Fibroblast of the conjunctiva (primary cell): ENCODE data around the gene CLSTN3.

Experiments used
- DNase-seq: peaks from one replicate; pipeline ENCODE4 v3.0.0-alpha.2; 2010; ENCODE audit warnings: low read depth

The CLSTN3 gene

DNA sequence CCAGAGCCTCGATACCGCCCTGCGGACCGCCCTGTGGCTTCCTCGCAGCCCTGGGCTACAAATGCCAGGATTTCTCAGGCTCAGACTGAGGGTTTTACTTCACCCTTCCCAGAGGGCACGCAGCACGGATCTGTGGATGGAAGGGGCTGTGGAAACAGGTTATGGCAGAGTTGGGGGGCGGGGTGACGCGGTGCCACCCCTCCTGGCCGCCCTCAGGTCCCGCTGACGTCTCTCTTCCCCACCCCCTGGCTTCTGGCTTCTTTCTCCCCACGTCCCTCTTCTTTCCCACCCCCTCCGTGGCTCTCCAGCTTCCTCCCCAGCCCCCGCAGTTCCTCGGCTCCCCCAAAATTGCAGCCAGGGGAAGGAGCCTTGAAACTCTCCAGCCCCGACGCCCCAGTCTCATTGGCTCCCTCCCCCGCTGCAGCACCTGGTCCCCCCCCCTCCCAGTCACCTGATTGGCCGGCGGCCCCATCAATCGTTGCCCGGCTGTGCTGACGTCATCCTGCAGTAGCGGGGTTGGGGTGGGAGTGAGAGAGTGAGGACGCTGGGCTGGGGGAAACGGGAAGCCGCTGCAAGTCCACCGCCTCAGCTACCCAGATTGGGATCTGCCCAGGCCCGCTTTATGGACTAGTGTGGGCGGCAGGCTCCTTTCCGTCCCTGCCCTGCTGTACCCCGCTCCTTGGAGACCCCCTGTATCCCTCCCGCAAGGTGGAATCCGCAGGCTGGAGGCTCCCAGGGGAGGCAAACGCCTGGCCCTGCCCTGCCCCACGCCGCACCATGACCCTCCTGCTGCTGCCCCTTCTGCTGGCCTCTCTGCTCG lies at the start of gene CLSTN3:
Gene CLSTN3 (plus strand): TSS at position 500 of the 820 bp plus-strand sequence. CDS start 278 bp downstream, at position 778.
- DNase-seq, result peak; percentile 35

DNA sequence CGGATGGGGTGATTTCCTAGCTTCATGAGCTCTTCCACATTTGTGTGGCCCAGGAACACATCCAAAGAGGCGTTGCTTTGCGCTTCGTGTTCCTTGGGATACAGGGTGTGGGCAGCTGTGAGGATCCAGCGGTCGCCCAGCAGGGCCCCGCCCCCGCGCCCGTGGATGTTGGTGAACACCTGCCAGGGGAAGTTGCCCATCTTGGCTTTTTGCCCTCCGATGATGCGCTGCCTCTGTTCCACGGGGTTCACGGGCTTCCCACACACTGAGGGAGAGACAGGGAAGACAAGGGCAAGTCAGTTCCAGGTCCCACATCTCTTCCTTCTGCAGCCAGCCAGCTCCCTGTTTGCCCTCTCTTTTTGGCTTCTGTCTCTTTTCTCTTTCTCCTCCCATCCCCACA lies 49.1 kb upstream of the CLSTN3 start:
- DNase-seq, result no peak

DNA sequence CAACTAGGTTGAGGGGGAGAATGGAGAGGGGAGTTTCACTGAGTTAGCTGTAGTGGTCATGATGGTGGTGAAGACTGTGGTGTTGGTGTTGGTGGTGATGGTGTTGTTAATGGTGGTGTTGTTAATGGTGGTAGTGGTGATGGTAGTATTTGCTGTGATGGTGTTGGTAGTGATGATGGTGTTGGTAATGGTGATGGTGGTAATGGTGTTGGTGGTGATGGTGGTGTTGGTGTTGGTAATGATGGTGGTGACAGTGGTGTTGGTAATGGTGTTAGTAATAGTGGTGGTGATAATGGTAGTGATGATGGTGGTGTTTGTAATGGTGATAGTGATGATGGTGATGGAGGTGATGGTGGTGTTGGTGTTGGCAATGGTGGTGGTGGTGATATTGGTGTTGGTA lies 47.0 kb upstream of the CLSTN3 start:
- DNase-seq, result no peak

DNA sequence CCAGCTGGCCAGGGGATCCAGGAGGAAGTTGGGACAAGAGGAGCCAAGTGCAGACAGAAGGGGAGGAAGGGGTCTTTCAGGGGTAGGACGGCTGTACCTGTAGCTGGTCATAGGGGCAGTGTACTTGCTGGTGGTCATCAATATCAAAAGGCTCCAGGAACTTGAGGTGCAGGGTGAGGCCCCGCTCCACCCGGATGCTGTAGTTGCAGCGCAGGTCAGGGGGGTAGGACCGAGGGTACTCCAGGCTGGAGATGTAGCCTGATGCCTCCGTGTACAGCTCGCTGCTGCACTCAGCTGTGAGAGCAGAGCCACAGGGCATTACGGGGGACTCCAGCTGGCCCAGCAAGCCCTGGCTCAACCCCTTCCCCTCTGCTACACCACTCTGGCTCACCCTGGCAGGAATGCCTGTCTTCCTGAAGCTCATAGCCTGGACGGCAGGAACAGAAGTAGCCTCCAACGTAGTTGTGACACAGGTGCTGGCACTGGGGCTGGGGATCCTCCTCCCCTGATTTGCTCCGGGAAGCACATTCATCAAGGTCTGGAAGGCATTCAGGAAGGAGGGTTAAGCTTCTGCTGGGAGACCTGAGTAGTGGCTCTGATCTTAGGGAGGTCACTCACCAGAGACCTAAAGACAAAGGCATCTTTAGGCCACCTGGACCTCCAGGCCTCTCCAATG lies 40.8 kb upstream of the CLSTN3 start:
- DNase-seq, result no peak

DNA sequence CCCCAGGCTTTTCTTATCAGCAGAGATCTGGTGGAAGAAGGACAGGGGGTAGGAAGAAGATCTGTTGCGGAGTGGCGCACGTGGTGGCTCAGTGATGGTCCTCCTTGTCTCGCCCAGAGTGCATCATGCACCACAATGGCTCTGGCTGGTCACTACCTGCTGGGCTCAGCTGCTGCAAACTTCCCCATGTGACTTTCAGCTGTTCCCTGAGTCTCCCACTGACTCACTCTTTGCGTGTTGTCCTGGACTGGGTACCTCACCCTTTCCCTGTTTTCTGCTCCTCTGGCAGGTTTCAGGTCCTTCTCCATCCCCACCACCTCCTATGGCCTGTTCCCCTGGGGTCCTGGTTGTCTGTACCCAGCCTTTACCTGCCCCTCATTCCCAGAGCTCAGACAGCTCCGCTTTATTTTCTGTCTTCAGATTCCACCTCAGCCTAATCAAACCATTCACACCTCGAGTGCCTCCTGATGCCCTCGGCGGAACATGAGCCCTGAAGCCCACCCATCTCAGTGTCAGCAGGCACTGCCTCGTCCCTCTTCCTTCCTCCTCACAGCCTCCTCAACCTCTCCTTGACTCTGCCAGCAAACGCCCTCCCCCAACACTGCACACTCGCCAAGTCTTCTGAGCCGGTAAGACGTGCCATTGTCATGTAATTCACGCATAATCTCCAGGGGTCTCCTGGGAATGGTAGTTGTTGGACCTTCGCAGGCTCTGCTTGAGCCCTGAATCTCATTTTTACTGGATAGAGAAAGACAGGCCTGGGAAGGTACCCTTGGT lies 39.8 kb upstream of the CLSTN3 start:
- DNase-seq, result no peak

DNA sequence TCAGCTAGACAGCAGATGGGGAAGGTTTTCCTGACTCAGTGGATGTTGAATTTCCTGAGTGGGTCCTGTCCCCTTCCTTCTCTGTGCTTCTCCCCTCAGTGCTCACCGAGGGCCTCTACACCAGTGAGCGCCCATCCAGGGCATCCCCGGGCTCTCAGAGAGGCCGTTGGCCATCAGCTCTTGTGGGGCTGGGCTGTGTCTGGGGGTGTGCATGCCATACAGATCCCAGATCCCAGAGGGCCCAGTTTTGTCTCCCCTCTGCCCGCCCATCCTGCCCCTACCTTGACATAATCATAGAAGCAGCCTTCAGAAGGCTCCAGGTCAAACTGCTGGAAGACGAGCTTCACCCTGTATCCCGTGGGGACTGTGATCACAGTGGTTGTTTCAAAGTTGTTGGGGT lies 39.0 kb upstream of the CLSTN3 start:
- no peak for DNase-seq

DNA sequence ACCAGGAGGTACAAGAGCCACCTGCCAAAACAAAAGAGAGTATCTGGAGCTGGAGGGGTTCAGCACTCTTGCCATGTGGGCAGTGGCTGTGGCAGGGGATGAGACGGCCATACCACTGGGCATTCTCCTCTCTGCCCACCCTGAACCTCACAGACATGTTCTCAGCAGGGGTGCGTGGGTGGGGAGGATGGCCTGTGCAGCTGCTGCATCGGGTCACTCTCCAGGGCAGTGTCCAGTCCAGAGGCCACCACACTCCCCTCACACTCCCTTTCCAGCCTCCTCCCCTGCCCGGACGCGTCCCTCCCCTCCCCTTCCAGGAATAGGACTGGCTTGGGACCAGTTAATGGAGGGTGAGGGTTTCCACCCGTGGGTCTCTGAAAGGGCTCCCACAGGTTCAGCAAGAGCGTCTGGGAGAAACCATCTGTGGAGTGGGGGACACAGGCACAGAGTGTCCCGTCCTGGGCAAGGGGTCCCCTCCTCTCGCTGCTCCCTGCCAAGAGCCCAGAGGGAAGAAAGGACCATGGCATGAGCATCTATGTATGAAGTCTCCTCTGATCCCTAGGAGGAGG lies 38.4 kb upstream of the CLSTN3 start:
- no peak for DNase-seq

DNA sequence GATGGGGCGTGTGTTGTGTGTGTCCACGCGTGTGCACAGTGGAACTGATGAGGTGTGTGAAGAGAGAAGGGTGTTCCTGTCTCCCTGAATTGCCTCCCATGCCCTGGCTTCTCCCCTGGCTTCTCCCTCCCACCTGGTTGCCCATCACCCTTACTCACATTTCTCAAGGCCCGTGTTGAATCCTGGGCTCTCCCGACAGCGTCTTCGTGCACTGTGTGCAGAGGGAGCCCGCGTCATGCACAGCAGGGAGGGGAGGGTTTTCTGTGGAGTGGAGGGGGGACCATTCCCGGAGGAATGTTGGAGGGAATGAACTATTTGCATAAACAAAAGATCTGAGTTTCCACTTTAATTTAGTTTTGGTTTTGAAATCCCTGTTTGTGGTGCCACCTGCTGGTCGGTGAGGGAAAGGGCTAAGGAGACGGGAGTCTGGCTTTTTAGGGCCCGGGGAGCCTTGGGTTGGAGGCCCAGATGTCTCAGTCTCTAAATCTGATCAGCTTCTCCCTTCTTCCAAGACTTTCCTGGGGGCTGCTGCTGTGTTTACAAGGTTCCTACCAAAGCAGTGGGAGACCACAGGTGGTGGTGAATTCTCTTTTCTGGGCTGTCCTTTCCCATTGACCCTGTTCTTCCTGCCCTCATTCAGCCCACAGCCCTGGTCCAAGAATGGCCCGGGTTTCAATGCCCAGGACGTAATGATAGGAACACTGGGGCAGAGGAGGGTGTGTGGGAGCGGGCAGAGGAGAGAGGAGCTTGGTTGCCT lies 37.8 kb upstream of the CLSTN3 start, which contains the start of gene C1R:
Gene C1R (minus strand): TSS at position 217 of the 757 bp plus-strand sequence. CDS start 57 bp downstream, at position 160.
- DNase-seq, result peak; percentile 72

DNA sequence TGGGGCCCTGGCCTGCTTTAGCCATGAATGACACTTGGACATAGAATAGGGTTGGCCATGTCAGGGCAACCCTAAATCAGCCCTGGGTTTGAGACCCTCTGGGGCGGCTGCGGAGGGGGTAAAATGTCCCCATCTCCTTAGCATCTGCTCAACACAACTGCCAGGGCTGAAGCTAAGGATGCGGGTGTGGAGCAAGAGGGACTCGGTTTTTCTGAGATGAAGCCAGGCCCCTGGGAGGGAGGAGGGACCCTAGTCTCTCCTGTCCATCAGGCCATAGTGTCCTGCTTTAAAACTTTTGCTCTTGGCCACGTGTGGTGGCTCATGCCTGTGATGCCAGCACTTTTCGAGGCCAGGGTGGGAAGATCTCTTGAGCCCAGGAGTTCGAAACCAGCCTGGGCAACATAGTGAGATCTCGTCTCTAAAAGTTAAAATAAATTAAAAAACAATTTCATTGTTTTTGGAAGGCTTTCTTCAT lies 37.1 kb upstream of the CLSTN3 start:
- no peak for DNase-seq

DNA sequence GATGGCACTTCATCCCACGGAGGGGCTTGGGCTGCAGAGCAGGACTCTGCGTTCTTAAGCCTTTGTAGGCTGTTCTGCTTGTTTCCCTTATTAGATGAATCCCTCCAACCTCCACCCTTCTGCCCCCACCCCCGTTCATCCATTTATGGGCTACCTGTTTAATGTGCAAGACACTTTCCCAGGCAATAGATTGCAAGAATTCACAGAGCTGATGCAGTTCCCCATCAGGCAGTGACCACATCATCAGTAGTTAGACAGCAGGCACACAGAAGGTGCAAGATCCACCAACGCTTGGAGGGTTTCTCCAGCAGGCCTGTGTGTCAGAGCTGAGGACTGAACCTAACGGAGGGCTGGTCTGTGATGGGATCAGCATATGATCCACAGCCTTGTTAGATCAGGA lies 36.7 kb upstream of the CLSTN3 start:
- no peak for DNase-seq

DNA sequence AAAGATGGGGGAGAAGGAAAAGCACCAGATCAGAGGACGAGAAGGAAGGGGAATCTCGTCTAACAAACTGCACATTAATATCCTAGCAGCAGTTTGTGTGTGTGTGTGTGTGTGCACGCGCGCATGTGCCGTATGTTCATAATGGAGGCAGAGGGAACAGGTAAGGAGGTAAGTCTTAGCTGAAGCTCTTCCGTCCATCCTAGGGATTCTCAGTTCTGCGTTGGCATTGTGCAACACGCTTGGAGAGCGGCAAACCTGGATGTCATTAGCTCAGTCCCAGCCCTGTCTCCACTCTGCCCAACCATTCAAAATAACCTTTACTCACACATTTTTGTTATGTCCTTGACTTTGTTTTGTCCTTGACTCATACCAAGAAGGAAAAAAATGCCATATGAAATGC lies 36.3 kb upstream of the CLSTN3 start:
- peak; percentile 57 for DNase-seq

DNA sequence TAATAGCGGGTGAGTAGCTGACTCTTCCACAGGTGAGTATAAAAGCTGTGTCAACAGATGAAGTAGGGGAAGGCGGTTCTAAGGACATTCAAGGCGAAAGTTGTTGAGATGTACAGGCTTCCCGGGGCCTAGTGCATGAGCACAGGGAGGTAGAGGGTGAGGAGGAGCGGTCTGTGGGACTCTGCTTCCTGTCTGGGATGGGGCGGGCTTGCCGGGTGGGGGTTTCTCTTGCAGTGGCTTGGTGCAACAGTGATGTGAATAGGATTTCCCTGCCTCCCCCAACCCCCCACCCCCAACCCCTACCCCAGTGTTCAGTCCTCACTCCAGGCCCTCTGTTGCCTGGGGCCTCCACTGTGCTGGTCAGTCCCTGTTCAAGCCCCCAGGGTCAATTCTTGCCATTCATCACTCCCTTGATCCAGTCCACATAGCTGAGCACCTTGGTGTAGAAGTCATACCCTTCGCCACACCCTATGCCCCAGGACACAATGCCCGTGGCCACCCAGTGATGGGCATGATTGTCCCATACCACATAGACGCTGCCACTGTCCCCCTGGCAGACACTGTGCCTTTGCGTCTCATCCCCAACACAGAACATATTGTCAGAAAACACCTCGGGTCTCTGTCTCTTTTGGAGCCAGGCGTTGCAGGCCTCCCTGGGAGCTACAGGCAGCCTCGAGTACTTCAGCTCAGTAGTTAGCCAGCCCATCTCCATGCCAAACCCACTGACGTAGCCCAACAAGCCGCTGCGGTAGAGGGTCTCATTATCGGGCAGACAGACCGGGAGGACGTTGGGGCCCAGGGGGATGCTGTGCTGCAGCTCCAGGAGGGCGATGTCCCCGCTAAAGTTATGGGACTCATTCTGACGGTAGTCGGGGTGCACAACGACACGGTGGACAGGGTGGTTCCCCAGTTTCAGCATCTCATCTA lies 33.9 kb upstream of the CLSTN3 start:
- no peak for DNase-seq

DNA sequence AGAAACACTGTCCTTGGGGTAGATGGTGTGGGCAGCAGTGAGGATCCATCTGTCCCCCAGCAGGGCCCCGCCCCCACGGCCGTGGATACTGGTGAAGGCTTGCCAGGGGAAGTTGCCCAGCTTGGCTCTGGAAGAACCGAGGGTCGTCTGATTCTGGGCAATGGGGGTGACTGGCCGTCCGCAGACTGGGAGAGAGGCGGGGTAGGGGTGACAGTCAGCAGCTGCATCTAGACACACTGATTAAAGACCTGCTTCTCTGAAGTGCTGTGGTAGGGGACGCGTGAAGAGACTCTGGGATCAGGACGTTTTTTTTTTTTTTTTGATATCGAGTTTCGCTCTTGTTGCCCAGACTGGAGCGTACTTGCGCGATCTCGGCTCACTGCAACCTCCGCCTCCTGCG lies 33.2 kb upstream of the CLSTN3 start:
- no peak for DNase-seq

DNA sequence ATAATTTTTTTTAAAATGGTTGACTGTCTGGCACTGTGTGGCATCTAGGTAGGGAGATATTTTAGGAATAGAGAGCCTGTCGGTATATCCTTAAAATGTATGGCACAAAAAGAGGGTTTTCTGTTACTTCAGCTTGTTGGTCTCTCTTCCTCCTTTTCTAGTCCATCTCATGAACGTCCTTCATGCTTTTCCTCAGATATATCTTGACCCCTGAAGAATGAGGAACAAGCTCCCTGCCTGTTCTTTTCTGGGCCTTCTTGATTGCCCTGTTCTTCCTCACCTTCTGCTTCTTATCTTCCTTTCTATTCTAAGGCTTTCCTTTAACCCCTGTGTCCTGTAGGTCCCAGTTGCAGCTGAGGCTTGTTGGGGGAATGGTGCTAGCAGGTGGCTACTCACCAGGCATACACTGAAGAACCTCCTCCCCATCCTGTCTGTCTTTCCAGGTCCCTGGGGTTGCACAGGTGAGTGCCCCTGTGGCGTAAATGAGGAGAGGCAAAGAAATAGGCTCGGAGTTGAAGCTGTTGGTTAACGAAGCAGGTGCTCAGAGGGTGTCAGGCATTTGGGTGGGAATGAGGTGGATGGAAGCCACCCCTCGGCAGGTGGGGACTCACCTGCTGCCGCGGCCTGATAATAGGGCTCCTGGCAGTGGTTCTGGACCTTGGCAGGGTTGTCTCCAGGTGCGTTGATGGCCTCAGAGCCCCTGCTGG lies 30.7 kb upstream of the CLSTN3 start:
- no peak for DNase-seq

DNA sequence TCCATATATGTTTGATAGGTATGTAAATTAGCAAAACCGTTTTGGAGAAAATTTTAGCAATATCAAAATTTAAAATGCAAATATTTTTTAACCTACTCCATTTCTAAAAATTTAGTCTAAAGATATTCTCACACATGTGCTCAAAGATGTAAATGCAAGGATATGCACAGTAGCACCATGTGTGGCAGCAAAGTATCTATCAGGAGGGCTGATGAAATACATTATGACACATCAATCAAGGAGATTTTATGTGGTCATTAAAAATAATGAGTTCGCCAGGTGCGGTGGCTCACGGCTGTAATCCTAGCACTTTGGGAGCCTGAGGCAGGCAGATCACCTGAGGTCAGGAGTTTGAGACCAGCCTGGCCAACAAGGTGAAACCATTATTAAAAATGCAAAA lies 29.9 kb upstream of the CLSTN3 start:
- DNase-seq, result no peak

DNA sequence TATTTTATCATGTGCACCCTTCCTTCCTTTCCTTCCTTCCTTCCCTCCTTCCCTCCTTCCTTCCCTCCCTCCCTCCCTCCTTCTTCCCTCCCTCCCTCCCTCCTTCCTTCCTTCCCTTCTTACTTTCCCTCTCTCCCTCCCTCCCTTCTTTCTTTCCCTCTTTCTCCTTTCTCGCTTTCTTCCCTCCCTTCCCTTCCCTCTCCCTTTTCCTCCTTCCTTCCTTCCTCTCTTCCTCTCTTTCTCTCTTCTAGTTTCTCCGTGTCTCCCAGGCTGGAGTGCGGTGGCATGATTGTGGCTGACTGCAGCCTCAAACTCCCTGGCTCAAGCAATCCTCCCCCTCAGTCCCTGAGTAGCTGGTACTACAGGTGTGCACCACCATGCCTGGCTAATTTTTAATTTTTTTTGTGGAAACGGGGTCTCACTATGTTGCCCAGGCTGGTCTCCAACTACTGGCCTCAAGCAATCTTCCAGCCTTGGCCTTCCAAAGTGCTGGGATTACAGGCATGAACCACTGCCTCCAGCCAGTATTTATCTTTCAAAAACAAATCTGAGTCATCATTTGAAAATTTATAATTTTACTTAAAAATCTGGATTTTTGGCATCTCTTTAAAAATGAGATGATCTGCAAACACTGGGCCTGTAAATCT lies 29.0 kb upstream of the CLSTN3 start:
- DNase-seq, result no peak

DNA sequence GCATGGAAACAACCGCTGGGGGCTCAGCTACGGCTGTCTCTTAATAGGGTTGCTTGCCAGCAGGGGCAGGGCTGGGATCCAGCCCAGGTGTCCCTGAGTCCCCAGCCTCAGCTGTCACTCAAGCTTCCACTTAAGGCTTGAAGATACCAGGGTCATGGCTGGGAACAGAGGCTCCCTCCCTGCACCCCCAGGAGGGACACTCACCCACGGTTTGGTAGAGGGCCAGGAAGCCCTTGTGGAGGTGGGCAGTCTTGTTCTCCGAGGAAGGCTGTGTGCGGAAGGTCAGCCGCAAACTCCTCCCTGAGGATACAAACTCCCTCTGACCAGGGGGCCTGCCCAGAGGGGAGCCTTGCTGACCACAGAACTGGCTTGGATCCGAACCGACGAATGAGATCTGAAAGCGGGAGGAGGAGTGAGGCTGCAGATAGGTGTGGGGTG lies 28.5 kb upstream of the CLSTN3 start:
- DNase-seq, result no peak

DNA sequence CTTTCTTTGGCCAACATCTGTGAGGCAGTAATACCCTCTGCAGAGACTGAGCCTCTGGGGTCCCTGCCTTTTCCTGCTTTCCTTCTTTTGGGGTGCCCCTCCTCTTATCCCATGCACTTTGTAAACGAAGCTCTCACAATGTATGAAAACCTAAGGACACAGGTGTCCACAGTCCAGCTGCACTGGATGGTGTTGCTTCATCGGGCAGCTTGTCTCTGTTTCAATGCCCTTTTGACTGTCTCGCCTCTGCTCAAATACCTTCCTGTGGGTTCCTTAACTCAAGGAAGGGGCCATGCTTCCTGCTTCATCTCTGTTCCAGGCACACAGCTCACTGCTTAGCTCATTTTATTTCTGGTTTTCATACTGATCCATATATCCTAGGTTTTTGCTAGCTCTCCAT lies 27.6 kb upstream of the CLSTN3 start:
- DNase-seq, result no peak
